GM18907 (cell line): ENCODE measurements around the gene PSAP.

Experiments used
- ATAC-seq: cut with Tn5 transposase; IDR thresholded peaks from one replicate; pipeline ENCODE4 v1.9.1; 2021; ENCODE audit warnings: mild to moderate bottlenecking, moderate library complexity; ENCODE audit not compliant: unreplicated experiment

The PSAP gene

DNA sequence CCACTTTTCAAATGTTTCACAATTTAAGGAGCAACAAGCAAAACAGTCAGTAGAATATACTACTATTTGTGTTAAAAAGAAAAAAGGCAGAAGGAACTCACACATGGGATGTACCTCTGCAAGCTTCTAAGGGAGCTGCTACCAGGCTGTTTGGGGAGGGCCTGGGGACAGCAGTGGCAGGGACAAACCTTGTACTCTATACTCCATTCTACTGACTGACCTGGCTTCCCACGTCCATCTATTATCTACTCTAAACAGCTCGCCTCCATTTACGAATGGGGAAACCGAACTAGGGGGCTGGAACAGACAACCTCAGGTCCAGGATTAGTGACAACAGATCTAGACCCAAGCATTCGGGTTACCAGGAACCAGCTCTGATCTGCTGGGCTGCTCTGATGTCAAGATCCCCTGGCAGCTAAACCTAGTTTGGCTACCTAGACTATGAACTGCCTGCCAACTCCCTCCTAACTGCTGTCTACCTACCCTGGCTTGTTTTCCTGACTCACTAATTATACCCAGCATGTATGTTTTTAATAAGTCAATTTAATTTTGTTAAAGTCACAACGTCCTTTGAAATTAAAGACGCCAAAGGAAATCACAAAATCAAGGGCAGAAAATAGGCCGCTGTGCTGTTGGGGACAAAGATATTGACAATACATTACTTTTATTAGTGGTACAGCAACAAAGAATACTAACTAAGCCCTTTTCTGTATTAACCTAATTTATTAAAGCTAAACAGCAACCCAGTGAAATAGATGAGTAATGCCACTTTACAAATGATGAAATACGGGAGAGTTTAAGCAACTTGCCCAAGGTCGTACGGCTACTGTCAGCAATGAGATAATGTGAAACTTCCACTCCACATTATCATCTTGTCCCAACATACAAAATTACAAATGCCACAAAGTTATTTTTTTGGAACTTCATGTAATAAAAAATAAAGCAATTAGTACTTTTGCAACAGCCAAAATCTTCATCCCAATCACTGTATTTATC is 5.3 kb downstream of the PSAP start:
- ATAC-seq: no peak

DNA sequence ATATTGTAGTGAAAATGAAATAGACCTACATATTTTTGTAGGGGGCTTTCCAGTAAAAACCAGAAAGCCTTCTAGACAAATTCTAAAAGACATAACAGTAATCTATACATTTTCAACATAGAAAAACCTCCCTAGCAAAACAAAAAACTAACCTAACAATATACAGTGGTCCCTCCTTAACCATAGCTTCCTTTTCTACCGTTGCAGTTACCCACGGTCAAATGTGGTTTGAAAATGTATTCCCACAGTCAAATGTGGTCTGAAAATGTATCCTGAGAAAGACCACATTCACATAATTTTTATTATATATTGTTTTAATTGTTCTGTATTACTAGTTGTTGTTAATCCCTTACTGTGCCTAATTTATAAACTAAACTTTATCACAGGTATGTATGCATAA is 6.4 kb downstream of the PSAP start:
- no peak for ATAC-seq

DNA sequence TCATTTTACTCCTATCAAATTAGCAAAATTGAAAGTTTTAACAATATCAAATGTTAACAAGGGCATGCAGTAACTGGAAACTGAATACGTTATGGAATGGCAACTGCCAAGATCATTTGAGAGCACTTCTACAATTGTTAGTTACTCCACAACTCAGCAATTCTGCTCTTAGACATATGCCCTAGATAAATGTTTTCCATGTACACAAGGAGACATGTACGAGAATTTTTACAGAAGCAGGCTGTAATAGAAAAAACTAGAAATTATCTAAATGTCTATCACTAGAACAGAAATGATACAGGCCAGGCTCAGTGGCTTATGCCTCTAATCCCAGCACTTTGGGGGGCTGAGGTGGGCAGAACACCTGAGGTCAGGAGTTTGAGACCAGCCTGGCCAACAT is 7.0 kb downstream of the PSAP start:
- no peak for ATAC-seq

DNA sequence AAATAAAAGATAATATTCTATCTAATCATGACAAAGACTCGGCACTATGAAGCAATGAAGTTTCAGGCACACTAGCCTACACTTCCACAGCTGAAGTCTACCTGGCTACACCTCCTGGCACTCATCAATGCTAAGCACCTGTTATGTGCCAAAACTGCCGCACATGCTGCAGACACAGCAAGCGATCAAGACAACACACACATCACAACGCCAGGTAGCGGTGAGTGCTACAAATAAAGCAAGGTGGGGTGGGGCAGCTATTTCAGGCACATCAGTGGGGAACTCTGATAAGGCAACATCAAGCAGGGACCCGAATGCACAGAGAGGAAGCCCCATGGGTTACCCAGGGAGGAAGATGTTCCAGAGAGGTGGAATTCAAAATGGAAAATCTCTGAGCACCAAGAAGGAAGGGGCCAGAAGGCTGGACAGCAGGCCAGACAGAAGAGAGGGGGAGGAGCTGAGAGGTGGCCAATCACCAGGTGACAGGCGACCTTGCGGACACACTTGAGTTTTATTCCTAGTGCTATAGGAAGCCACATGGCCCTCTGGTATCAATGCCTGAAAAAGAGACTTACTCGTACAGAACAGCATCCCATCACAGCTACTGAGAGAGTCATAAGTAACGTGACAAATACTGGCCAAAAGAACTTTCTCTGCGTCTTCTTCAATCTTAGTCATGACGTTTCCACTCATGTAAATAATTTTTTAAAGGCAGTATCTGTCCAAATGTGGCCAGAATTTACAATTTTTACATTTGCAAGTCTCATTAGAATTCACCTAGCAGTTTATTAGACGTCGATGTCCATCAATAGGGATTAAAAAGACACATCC is 8.0 kb downstream of the PSAP start:
- ATAC-seq: no peak

DNA sequence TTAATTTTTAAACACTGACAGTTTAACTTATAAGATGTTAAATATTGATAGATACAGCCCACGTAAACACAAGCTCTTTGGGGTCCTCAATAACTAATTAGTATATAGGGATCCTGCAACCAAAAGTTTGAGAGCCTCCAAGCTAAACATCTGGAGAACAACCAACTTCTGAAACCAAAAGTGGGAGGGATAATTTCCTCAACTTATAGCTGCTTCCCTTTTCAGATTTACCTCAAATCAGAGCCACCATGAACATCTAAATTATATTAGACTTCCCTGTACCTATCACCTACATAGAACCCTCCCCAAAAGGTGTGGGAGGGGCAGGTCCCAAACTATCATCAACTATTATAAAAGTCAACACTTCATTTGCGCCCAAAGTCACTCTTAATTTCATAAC is 8.6 kb downstream of the PSAP start:
- no peak for ATAC-seq

DNA sequence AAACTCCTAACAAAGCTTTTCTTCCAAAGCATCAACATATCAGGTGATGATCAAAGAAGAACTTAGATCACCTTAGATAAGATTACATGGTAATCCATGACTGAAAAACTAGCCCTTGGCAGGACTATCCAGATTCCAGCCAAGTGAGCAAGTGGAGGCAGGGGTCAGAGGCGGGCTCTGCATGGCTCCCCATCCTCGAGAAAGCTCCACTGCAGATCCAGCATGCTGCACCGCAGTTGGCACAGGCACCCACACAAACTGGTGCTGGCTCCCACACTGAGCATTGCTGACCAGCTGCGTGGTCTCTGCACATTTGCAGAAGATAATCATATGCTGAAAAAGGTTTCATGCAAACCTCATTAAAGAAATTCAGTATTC is 10.1 kb downstream of the PSAP start:
- ATAC-seq: no peak

DNA sequence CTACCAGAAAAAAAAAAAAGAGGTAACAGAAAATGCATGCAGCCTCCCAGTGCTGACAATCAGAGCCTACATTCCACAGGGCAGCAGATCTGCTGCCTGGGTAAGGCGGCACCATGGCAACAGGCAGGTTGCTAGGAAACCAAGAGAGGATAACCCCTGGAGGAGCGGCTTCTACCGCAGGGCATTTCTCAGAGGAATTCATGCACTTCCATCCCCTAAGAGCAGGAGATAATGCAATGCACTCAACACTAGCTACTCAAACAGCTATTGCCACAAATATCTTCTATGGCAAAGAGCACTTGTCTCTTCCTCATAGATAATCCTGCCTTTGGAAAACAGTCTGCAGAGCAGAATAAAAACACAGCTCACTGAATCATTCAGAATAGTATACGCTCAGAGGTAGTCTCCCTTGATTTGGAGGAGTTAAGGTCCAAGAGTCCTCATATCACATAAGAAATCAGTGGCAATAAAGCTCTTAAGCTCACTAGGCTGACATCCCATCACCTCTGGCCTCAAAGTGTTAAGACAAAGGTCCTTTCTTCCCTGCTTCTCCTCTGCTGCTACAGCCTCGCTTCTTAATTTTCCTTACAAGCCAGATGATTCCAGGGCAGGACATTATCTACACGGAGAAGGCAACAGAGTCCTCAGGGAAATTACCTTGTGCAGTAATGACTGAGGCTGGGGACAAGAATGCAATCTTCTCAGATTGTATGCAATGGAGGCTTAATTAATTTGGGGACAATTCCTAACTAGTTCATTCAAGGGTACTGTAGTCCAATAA is 10.7 kb downstream of the PSAP start:
- ATAC-seq: no peak

DNA sequence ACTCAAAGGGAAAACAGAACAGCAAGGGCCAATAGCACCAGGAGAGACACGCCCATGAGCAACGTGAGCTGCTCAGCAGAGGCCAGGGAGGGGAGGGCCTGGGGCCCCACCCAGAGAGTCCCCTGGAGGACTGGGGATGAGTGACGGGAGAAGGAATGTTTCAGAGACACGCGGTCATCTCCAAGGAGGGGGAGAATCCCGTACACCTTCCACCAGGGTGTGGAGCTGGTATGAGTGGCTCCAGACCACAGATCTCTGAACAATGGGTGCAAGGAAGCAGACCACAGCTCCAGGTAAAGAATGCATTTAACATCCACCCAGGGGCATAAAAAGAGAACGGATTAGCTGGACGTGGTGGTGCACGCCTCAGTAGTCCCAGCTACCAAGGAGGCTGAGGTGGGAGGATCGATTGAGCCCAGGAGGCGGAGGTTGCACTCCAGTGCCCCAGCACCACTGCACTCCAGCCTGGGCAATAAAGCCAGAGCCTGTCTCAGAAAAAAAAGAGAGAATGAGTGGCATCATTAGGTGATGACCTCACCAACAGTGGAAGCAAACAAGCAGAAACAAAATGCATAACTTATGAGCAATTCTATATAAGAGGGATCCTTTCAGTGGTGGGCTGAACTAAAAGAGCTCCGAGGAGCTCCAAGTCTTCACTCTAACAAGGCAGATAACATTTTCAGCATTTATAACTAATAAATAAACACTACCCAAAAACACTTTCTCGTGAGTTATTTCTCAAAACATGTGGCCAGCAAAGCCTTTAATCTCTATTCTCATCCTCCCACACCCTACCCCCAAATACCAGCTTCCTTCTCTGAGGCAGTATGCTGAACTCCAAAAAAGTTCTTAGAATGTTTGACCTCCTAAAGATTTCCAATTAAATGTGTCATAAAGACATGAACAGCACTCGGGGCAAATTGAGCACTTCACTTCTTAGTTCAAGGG is 12.5 kb downstream of the PSAP start:
- ATAC-seq: no peak

DNA sequence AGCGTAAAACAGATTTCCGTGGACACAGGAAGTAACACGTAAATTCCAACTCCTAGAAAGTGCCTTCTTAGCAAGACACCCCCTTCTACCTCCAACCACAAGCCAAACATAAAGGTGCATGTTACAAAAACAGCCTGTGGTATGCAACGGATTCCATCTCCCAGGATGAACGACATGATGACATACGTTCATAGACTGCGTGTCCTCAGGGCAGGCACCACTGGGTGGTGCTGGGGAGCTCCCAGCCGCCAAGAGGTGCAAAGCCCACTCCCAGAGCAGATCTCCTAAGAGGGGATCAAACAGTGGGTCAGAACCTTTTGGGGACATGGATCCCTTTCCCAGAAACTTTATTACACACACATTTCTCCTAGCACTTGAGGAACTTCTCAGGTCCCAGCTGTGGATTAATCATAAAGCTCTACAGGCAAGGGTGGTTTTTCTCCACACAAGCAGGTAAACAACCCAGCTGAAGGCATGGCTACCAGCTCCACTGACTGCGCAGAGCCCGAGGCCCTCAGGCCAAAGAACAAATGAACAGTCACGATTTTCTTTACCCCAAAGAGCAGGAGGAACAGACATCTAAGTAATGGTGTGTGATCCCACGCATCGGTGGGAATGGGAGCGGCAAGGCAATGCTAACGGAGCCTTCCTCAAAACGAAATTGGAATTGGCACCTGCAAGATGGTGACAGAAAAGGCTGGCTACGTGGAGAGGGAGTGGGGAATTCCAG is 13.8 kb downstream of the PSAP start:
- ATAC-seq: no peak

DNA sequence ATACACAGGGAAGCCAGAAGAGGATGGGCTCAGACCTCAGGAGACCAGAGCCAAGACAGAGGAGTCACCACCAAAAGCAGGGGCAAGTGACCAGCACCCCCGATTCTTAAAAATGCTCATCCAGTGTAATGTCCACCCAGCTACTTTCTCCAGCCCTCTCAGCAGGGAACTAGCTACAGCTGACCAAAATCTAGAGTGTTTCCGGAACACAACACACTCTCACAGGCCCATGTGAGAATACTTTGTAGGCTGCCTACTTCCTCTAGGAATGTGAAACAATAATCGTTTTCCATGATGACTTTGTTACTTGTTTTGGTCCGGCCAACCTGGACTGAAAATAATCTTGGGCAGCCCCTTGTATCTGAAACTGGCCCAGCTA is 14.5 kb downstream of the PSAP start:
- ATAC-seq: peak; percentile 35

DNA sequence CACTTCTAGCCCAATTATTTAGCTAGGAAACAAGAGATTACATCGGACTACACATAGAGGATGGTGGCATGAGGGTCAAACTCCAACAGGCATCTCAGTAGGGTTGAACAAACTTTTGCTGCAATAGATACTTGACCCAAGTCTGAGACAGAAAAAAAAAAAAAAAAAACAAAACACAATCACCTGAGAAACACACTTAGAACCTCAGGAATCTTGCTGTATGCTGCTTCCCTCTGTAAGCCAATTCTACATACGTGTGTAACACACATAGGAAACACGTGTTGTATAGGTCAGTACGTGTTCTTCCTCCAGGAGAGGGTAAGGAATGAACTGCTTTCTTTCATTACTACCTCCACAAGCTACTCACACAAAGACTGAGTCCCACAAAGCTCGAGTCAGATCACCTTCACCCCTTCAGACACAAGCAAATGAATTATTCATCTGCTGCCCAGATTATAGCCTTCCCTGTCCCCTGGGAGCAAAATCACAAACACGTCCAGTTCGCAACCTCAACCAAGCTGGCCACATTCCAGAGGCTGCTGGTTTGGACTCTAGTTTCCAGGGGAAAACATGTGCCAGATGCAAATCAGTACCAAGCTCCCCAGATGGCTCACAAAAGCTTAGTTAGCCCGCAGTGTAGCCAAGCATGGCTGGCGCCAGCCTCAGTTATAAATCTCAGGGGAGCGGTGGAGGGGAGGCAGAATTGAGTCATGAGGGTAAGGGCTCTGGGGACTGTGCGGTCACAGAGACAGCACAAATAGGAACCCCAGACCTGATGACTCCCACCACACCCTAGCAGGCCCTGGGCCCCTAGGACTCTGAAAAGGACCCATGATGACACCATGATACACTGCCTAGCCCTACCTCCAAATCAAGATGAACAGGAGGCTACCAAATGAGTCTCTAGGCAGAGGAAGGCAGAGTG is 15.1 kb downstream of the PSAP start:
- ATAC-seq: peak; percentile 95

DNA sequence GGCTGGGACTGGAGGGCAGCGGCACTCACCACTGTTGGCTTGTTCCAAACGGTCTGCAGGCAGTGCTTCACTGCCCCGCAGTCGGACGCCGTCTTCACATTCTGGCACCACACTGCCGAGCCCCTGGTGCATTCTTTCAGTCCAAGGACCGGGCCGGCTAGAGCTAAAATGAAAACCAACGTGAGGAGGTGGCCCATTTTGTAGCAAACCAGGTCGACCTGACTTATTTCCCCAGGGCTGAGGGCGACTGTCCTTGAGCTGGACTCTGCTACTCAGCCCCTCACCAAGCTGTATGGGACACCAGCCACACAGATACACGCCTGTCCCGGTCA is 16.7 kb downstream of the PSAP start:
- ATAC-seq: no peak

DNA sequence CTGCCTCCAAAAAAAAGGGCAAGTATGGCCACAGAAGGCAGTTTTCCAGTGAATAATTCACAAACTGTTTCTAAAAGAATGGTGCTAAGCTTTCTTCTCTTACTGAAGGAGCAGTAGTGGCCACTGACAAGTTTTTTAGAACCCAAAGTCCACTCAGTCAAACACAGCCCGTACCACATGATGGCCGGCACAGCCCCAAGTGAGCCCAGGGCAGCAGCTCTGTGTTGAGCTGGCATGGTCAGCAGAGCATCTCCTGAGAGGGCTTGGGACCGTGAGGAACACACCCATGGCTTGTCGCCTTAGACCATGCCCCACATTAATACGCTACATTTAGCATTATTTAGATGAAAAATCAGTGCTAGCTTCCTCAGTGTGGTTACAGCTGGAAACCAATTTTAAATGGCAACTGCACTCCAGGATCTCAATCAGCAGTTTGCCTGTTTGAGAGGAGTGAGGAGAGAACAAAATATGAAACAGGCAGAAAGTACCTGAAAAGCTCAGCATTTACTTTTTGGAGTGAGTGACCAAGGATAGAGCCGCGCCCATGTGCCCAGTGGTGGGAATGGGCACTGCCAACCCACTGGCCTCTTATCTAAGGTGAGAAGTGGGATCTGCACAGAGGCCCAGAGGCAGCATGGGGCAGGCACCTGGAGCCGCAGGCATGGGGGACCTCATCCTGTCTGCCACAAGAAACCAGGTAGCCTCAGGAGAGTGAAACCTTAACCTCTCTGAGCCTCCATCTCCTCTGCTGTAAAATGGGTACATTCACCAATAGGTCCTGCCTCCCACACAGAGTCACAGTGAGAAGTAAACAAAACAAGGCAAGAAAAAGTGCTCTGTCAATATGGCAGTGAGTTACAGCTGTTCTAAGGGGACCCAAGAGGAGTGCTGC is 17.4 kb downstream of the PSAP start:
- ATAC-seq: no peak

DNA sequence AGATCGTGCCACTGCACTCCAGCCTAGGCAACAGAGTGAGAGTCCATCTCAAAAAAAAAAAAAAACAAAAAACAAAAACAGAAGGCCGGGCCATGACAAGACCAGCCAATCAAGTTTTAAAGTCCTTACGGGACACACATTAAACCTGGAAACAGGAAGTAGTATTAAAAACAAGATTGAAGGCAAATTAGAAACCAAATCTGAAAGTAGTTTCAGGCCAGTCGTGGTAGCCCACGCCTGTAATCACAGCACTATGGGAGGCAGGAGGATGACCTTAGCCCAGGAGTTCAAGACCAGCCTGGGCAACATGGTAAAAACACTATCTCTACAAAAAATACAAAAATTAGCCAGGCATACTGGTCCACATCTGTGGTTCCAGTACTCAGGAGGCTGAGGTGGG is 18.1 kb downstream of the PSAP start:
- ATAC-seq: no peak

DNA sequence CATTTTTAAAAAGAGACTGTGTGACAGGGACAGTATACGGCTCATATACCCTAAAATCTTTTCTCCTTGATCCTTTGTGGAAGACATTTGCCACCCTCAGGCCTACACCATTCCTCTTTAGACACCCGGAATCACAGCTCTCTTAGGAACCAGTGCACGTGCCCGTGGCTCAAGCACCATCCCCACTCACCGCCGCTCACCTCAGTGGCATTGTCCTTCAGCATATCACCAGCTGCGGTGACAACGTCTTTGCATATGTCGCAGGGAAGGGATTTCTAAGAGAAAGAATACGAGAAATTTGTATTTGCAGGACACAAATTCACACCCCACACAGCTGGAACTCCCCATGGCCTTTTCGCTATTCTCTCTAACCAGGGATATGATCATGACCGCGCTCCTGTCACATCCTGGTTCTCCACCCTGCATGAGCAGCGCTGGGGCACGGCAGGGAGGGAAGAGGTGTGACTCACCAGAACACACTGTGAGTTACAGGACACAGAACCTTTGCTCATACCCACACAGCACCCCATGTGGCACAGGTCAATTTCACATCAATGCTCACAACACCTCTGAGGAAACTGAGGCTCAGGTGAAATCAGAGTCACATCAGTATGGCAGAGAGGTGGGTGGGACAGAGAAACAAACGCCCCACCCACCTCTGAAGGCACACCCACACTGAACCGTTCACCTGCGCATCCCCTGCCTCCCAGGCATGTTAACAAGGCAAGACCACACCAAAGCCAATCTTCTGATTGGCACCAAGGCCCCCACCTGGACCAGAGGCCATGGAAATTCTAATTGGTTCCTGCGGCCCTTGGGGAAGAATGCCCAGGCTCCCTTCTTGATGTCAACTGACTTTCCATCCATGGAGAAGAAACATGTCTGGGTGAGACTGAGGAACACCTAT is 19.2 kb downstream of the PSAP start:
- no peak for ATAC-seq

DNA sequence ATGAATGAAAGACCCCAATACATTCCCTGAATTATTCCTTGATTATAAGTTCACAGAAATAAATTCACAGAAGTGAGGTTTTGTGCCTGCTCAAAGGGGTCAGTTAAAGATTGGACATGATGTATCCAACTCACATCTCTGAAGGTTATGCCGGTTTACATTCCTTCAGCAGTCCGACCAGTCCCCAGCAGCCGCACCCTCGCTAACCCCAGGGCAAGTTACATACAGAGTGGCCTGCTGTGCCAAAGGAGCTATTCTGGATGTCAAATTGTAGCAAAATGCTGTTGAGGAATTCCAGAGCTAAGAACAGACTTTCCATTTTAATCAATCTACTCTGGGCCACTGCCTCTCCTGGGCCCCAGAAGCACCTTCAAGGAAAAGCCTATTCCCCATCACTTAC is 20.3 kb downstream of the PSAP start:
- ATAC-seq: no peak

DNA sequence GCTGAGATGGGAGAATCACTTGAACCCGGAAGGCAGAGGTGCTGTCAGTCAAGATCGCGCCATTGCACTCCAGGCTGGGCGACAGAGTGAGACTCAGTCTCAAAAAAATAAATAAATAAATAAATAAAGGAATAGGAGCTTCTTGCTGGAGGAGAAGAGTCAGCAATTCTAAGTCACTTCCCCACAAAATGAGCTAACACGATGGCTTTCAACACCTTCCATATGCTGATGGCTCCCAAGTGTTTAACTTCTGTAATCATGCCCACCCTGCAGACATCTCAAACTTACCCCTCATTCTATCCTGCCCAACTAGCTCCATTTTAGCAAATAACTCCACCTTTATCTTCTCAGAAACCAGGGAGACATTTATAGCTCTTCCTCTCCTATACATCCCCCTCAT is 21.2 kb downstream of the PSAP start:
- ATAC-seq: no peak
